ENCODE measurements around the gene KNG1.

DNA sequence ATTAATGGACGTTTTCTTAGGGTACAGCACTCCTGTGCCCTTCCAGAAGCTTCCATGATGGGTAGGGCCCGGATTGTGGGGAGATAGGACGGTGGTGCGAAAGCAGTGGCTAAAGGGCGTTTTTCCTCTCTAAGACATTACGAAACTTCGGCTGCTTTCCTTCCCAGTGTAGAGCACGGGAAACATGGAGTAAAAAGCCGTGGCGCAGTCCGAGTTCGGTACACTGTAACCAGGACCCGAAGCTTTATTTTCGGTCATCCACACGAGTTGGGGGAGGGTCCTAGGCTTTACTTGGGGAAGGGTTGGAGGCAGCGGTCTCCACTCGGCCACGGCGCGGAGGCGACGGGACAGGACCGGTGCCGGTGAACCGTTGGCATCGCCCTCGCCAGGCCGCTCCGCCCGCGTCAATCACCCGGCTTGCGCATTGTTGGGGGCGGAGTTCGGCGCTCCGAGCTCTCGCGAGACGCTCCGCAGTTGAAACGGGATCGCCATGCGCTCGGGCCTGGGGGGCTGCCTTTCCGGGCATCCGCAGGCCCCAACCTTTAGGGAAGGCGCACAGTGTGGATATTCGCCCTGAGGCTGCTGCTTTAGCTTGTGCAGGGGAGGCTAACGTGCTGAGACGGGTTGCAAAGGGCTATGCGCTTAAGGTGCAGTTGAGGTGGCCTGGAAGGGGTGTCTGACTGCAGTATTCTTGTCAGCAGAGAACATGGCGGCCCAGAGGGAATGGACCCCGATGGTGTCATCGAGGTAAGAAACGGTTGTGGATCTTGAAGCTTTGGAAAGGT lies 66.8 kb downstream of the KNG1 start:
- TF ChIP-seq EZH2phosphoT487 (IDR thresholded peaks at IDR 0.05; ENCODE audit: low read depth, severe bottlenecking, unreplicated experiment), result no peak
- TF ChIP-seq EZH2 (IDR thresholded peaks at IDR 0.05; ENCODE audit: borderline replicate concordance), result no peak

Data from hepatocyte (in vitro differentiated cells).